Hematopoietic multipotent progenitor cell treated with erythropoietin and hydrocortisone succinate and interleukin-3 and kit ligand, for 17 days (in vitro differentiated cells): Measurements from ENCODE around the gene EPAS1.

ENCODE experiments used
- DNase-seq: peaks from one replicate; pipeline ENCODE4 v3.0.0-alpha.2; 2015; ENCODE audit warnings: low spot score

EPAS1 gene

GRCh38 chr2:46303233-46303632 is 6.0 kb downstream of the EPAS1 start:
- no peak for DNase-seq

GRCh38 chr2:46303822-46304221 is 6.6 kb downstream of the EPAS1 start:
- no peak for DNase-seq

GRCh38 chr2:46304635-46305034 is 7.4 kb downstream of the EPAS1 start:
- no peak for DNase-seq

- DNase-seq, result no peak
These were observed 8.0 kb downstream of the EPAS1 start for GRCh38 chr2:46305187-46305586.

- no peak for DNase-seq
These were observed 8.6 kb downstream of the EPAS1 start for GRCh38 chr2:46305767-46306166.

GRCh38 chr2:46306330-46306751 is 9.1 kb downstream of the EPAS1 start:
- no peak for DNase-seq

- no peak for DNase-seq
These were observed 9.9 kb downstream of the EPAS1 start for GRCh38 chr2:46306988-46307655.

- DNase-seq, result no peak
These were observed 10.9 kb downstream of the EPAS1 start for GRCh38 chr2:46308081-46308480.

GRCh38 chr2:46308629-46309028 is 11.4 kb downstream of the EPAS1 start:
- DNase-seq, result no peak

GRCh38 chr2:46309052-46309953 is 12.1 kb downstream of the EPAS1 start:
- DNase-seq, result no peak

- DNase-seq, result no peak
These were observed 13.2 kb downstream of the EPAS1 start for GRCh38 chr2:46310446-46310845.

GRCh38 chr2:46311651-46312223 is 14.5 kb downstream of the EPAS1 start:
- no peak for DNase-seq

GRCh38 chr2:46313063-46313462 is 15.9 kb downstream of the EPAS1 start:
- DNase-seq, result no peak

- no peak for DNase-seq
These were observed 17.0 kb downstream of the EPAS1 start for GRCh38 chr2:46314065-46314835.

- DNase-seq, result peak; percentile 28
These were observed 18.1 kb downstream of the EPAS1 start for GRCh38 chr2:46315103-46315890.

- DNase-seq, result no peak
These were observed 19.9 kb downstream of the EPAS1 start for GRCh38 chr2:46317094-46317486.

- DNase-seq, result no peak
These were observed 21.6 kb downstream of the EPAS1 start for GRCh38 chr2:46318579-46319460.

- DNase-seq, result no peak
These were observed 22.5 kb downstream of the EPAS1 start for GRCh38 chr2:46319711-46320110.

- no peak for DNase-seq
These were observed 22.9 kb downstream of the EPAS1 start for GRCh38 chr2:46320141-46320567.

- DNase-seq, result no peak
These were observed 26.5 kb downstream of the EPAS1 start for GRCh38 chr2:46323730-46324129.
